DMS153 treated with DMSO at 0.1 percent for 48 hours (cell line): ENCODE measurements around the gene TAF1D.
"Not testable (repeated sequence)": the region's sequence is repeated elsewhere in the genome, so short reads cannot be mapped to it uniquely, and the experiment has no call there.

Source experiments
- DNase-seq: peaks from one replicate; lab custom pipeline; 2025; ENCODE audit not compliant: unreplicated experiment; lab: John Stamatoyannopoulos, UW

Gene TAF1D

GRCh38 chr11:93747122-93747521, 5.8 kb upstream of the TAF1D start:
- no peak for DNase-seq

GRCh38 chr11:93746101-93746500, 4.8 kb upstream of the TAF1D start:
- DNase-seq, result no peak

GRCh38 chr11:93745005-93745755, 3.9 kb upstream of the TAF1D start:
- not testable (repeated sequence) for DNase-seq

- DNase-seq, result no peak
Observed at GRCh38 chr11:93744669-93745004, 3.3 kb upstream of the TAF1D start.

GRCh38 chr11:93743291-93743690, 2.0 kb upstream of the TAF1D start:
- DNase-seq, result no peak

GRCh38 chr11:93741882-93742226, 559 bp upstream of the TAF1D start:
- peak; percentile 29 for DNase-seq

GRCh38 chr11:93740730-93741093, 583 bp downstream of the TAF1D start:
- peak; percentile 7 for DNase-seq

- no peak for DNase-seq
Observed at GRCh38 chr11:93740031-93740729, 1.1 kb downstream of the TAF1D start.

GRCh38 chr11:93738647-93739081, 2.6 kb downstream of the TAF1D start:
- no peak for DNase-seq

- DNase-seq, result no peak
Observed at GRCh38 chr11:93737904-93738612, 3.2 kb downstream of the TAF1D start.

- DNase-seq, result no peak
Observed at GRCh38 chr11:93736129-93736528, 5.2 kb downstream of the TAF1D start.

GRCh38 chr11:93735627-93736026, 5.7 kb downstream of the TAF1D start:
- DNase-seq, result no peak

- no peak for DNase-seq
Observed at GRCh38 chr11:93734427-93735222, 6.7 kb downstream of the TAF1D start.

GRCh38 chr11:93733474-93733873, 7.8 kb downstream of the TAF1D start:
- DNase-seq, result no peak

- DNase-seq, result no peak
Observed at GRCh38 chr11:93732237-93732892, 8.9 kb downstream of the TAF1D start.

GRCh38 chr11:93730108-93731107, 10.9 kb downstream of the TAF1D start:
- no peak for DNase-seq

- no peak for DNase-seq
Observed at GRCh38 chr11:93729129-93729616, 12.1 kb downstream of the TAF1D start.

- DNase-seq, result no peak
Observed at GRCh38 chr11:93728792-93729128, 12.5 kb downstream of the TAF1D start.

GRCh38 chr11:93727985-93728791, 13.1 kb downstream of the TAF1D start:
- DNase-seq, result no peak
